GM12864 (cell line): ENCODE results near the gene AATK.

ENCODE experiments used
- DNase-seq: peaks from one replicate; pipeline ENCODE4 v3.0.0-alpha.2; 2011; ENCODE audit warnings: low read depth
- H3K4me3 ChIP-seq: 2 replicates; pipeline ENCODE4 v1.5.1; 2011; ENCODE audit warnings: mild to moderate bottlenecking, low read depth, low read length, control low read depth
- TF ChIP-seq, protein P1 (sequence below): IDR thresholded peaks from 2 replicates; pipeline ENCODE4 v1.5.1; 2011; ENCODE audit warnings: low read depth, mild to moderate bottlenecking, moderate library complexity, low read length, control low read depth, inconsistent platforms; ENCODE audit errors: missing control alignments

The AATK gene, protein sequence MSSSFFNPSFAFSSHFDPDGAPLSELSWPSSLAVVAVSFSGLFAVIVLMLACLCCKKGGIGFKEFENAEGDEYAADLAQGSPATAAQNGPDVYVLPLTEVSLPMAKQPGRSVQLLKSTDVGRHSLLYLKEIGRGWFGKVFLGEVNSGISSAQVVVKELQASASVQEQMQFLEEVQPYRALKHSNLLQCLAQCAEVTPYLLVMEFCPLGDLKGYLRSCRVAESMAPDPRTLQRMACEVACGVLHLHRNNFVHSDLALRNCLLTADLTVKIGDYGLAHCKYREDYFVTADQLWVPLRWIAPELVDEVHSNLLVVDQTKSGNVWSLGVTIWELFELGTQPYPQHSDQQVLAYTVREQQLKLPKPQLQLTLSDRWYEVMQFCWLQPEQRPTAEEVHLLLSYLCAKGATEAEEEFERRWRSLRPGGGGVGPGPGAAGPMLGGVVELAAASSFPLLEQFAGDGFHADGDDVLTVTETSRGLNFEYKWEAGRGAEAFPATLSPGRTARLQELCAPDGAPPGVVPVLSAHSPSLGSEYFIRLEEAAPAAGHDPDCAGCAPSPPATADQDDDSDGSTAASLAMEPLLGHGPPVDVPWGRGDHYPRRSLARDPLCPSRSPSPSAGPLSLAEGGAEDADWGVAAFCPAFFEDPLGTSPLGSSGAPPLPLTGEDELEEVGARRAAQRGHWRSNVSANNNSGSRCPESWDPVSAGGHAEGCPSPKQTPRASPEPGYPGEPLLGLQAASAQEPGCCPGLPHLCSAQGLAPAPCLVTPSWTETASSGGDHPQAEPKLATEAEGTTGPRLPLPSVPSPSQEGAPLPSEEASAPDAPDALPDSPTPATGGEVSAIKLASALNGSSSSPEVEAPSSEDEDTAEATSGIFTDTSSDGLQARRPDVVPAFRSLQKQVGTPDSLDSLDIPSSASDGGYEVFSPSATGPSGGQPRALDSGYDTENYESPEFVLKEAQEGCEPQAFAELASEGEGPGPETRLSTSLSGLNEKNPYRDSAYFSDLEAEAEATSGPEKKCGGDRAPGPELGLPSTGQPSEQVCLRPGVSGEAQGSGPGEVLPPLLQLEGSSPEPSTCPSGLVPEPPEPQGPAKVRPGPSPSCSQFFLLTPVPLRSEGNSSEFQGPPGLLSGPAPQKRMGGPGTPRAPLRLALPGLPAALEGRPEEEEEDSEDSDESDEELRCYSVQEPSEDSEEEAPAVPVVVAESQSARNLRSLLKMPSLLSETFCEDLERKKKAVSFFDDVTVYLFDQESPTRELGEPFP (N-terminal part only)

DNA sequence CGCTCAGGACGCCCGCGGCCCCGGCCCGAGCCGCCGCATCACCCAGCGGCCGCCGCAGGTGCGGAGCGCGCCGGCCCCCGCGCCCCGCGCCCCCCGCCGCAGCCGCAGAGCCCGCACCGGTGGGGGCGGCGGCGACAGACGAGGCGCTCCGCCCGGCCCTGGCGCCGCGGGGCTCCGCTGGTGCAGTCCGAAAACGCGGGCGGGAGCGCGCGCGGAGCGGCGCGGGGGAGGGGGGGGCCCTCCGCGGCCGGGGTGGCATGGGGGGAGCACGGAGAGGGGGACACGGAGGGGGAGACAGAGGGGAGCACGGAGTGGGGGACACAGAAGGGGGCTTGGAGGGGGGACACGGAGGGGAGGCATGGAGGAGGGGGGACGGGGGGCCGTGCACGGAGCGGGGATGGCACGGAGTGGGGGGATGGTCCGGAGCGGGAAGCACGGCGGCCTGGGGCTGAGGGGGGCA lies at the start of gene AATK:
Gene AATK (minus strand): TSS at position 189 of the 460 bp plus-strand sequence. CDS start 229 bp downstream, outside the sequence.
- TF ChIP-seq, protein P1, sequence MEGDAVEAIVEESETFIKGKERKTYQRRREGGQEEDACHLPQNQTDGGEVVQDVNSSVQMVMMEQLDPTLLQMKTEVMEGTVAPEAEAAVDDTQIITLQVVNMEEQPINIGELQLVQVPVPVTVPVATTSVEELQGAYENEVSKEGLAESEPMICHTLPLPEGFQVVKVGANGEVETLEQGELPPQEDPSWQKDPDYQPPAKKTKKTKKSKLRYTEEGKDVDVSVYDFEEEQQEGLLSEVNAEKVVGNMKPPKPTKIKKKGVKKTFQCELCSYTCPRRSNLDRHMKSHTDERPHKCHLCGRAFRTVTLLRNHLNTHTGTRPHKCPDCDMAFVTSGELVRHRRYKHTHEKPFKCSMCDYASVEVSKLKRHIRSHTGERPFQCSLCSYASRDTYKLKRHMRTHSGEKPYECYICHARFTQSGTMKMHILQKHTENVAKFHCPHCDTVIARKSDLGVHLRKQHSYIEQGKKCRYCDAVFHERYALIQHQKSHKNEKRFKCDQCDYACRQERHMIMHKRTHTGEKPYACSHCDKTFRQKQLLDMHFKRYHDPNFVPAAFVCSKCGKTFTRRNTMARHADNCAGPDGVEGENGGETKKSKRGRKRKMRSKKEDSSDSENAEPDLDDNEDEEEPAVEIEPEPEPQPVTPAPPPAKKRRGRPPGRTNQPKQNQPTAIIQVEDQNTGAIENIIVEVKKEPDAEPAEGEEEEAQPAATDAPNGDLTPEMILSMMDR, result no peak
- no peak within 1 kb of the TSS for H3K4me3 ChIP-seq
- DNase-seq, result no peak

DNA sequence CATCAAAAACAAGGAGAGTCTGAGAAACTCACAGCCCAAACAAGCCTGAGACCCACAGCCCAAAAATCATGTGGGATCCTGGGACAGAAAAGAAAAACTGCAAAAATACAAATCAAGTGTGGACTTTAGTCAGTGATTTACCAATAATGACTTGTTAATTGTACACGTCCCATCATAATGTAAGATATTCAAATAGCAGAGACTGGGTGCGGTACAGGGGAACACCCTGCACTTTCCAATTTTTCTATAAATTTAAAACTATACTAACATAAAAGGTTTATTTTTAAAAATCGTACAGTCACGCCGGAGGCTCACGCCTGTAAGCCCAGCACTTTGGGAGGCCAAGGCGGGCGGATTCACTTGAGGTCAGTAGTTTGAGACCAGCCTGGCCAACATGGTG lies 48.0 kb upstream of the AATK start:
- DNase-seq, result no peak
- no peak overlapping the region for H3K4me3 ChIP-seq
- TF ChIP-seq, protein P1, result no peak

DNA sequence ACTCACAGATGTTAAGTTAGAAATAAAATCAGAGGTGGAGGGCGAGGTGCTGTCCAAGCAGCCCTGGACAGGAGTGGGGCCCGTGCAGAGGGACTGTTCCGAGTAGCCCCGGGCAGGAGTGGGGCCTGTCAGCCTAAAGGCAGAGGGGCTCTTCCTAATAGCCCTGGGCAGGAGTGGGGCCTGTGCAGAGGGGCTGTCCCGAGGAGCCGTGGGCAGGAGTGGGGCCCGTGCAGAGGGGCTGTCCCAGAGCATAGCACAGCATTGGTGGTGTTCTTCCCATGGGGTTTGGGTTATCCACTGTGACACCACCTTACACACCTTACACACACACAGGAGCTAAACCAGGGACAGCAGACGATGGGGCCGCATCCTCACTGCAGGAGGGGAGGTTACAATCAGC lies 46.3 kb upstream of the AATK start:
- no peak overlapping the region for H3K4me3 ChIP-seq
- TF ChIP-seq, protein P1, result no peak
- DNase-seq, result no peak

DNA sequence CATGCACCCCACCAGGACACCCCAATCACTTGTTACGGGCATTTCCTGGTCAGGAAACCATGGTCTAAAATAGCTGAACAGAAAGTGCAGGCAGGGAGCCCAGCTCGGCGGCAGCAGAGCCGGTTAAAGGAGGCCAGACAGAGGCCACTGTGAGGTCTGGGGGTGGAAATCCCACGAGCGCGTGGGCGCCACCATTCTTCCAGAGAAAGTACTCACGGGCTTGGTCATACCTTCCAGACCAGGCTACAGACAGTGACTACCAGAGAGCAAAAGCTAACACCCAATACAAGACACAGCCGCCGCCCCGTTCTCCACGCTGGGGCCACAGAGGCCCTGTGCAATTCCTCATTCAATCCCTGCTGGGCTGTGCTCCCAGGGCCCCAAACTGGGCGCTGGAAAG lies 44.8 kb upstream of the AATK start:
- TF ChIP-seq, protein P1, result no peak
- no peak for DNase-seq
- no peak overlapping the region for H3K4me3 ChIP-seq

DNA sequence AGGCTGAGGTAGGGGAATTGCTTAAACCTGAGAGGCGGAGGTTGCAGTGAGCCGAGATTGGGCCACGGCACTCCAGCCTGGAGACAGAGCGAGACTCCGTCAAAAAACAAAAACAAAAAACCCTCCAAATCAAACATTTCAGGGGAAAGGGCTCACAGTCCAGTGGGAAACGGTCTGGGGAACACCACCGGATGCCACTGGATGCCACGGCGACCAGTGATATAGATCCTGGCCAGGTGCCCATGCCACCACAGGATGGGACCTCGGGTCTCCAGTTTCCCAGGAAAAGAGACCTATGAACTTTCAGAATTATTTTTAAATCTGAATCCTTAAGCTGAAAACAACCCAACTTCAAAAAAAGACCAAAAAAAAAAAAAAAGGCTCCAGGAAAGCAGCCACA lies 44.4 kb upstream of the AATK start:
- TF ChIP-seq, protein P1, result no peak
- no peak overlapping the region for H3K4me3 ChIP-seq
- no peak for DNase-seq

DNA sequence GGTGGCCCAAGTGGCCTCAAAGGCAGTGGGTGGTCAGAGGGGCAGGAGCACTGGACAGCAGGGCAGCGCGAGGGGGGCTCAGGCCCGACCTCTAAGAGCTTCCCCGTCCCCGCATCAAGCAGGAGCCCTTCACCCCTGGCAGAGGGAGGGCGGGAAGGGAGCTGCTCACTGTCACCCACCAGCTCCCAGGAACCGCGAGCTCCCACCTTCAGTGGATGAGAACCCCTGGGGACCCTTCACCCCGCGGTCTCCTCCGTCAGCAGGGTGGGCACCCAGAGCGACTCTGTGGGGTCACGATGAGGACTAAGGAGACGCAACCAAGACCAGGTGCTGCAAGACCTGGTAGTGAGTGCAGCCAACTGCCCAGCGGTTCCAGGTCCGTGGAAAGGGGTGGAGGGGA lies 43.1 kb upstream of the AATK start:
- TF ChIP-seq, protein P1, result no peak
- DNase-seq, result no peak
- no peak overlapping the region for H3K4me3 ChIP-seq
